BJ (cell line): ENCODE data around the gene CDX2. TPM values are rescaled to one million over a fixed set of nuclear protein-coding genes. Genes with fewer than 3 reads are reported as not detected.

Source experiments
- CTCF ChIA-PET: fragments of 350-600 bp; formaldehyde crosslinking; extraction: SDS; loops from one replicate; lab custom pipeline; 2021; ENCODE audit warnings: antibody characterized with exemption, inconsistent platforms; lab: Yijun Ruan, JAX
- POLR2A ChIA-PET: fragments of 300-600 bp; sonication (Branson Sonifier 250); formaldehyde crosslinking; extraction: SDS; loops from one replicate; lab custom pipeline; 2021; ENCODE audit warnings: antibody characterized with exemption; lab: Charles Lee
- DNase-seq: peaks from one replicate; pipeline ENCODE4 v3.0.0-alpha.2; 2011; ENCODE audit warnings: low read depth
- H3K27me3 ChIP-seq: 2 replicates; pipeline ENCODE4 v1.6.0; 2011; ENCODE audit warnings: low read length; ENCODE audit not compliant: control insufficient read depth, insufficient read depth
- H3K36me3 ChIP-seq: 2 replicates; pipeline ENCODE4 v1.5.1; 2011; ENCODE audit warnings: low read length; ENCODE audit not compliant: control insufficient read depth, insufficient read depth
- H3K4me3 ChIP-seq: 2 replicates; pipeline ENCODE4 v1.5.1; 2011; ENCODE audit warnings: low read depth, mild to moderate bottlenecking, control low read depth, low read length
- polyA plus RNA-seq: library from polyadenylated mRNA; depleted of rRNA; stranded (reverse); fragments of >200 nt; gene quantifications from 2 replicates; pipeline ENCODE4 v1.2.3, GENCODE V29; 2011
- TF ChIP-seq, protein P1 (sequence below): IDR thresholded peaks from 2 replicates; pipeline ENCODE4 v1.5.1; 2011; ENCODE audit warnings: low read depth, mild to moderate bottlenecking, control low read depth, inconsistent platforms, low read length, moderate library complexity; ENCODE audit not compliant: insufficient read depth

CDX2 gene
- polyA plus RNA-seq, 1 experiment, result not detected

DNA sequence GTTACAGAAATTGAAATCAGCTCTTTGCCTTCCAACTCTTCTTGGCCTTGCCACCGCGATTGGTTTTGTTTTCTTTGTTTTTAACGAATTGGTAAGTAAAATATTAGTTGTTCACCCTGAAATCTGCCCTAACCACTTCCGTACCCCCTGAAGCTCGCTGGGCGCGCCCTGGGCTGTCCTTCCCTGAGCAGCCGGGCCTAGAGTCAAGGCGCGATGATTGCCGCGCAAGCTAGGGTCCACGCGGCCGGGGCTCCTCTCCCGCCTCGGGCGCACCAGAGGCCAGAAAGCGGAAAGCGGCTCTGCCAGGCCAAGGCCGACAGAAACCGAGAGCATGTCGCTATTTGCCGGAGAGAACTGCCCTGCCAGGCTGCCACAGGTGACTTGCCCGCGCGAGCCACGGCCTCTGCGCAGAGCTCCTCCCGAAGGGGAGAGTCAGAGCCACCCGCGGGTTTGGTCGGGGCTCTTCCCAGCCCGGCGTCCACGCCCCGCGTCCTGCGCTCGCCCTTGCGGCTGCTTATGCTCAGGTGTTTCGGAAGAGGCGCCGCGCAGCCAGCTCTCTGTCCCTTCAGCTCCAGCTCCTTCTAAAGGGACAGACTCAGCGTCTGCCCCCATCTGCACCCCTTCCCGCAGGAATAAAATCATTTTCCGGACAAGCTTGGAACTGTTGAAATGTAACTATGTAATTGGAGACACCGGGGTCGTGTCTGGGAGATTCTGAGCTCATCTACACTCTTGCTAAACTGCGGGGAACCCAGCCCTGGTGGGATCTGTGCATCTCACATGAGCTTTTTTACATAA is 6.6 kb upstream of the CDX2 start:
- Histone ChIP-seq H3K4me3 (no peak overlapping the region), H3K27me3 (peaks cover 76% of the 10 kb centered on the region), H3K36me3 (no peaks in the 10 kb centered on the region)
- POLR2A ChIA-PET, result interaction anchor here (0.5 kb wide), 1 partner anchor 13 kb away, joined by 3 read pairs; no protein-coding TSS in a partner anchor
- DNase-seq, result no peak
- CTCF ChIA-PET, result interaction anchor here (1.0 to 14.3 kb wide), 5 partner anchors 9 to 614 kb away, joined by 3 to 178 read pairs (median 9); no protein-coding TSS in a partner anchor
- TF ChIP-seq, protein P1, sequence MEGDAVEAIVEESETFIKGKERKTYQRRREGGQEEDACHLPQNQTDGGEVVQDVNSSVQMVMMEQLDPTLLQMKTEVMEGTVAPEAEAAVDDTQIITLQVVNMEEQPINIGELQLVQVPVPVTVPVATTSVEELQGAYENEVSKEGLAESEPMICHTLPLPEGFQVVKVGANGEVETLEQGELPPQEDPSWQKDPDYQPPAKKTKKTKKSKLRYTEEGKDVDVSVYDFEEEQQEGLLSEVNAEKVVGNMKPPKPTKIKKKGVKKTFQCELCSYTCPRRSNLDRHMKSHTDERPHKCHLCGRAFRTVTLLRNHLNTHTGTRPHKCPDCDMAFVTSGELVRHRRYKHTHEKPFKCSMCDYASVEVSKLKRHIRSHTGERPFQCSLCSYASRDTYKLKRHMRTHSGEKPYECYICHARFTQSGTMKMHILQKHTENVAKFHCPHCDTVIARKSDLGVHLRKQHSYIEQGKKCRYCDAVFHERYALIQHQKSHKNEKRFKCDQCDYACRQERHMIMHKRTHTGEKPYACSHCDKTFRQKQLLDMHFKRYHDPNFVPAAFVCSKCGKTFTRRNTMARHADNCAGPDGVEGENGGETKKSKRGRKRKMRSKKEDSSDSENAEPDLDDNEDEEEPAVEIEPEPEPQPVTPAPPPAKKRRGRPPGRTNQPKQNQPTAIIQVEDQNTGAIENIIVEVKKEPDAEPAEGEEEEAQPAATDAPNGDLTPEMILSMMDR, result no peak

DNA sequence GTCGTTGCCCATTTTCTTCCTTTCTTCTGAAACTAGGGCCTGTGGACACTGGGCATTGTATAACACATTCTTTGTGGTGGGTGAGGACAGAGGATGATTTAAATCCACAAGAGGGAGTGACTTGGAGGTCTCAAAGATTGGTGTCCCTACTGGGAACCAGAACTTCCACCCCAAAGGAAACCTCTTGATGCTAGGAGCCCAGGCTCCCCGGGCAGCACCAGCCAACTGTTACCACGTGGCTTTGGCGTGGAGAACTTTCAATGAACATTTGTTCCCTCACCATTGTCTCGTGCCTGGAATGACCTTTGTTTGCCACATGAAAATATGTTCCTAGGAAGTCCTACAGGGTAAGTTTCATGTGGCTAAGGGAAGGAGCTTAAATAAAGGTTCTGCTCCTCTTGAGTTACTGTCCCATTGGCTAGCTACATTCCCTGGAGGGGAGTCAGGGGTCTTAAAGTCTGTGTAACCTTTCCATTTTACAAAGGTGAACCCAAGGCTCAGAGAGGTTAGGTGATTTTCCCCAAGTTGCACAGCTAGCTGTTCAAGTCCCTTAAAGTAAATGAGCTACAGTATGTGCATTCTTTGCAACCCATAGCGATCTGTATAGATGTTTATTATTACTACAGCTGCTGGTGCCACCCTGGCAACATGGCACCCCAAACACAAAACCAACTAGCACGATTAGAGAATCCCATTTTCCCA is 5.0 kb upstream of the CDX2 start:
- Histone ChIP-seq H3K36me3 (no peaks in the 10 kb centered on the region), H3K4me3 (no peak overlapping the region), H3K27me3 (peaks cover 72% of the 10 kb centered on the region)
- DNase-seq, result no peak
- CTCF ChIA-PET, result interaction anchor here (1.2 to 14.3 kb wide), 3 partner anchors 11 to 146 kb away, joined by 3 to 178 read pairs (median 9); no protein-coding TSS in a partner anchor
- TF ChIP-seq, protein P1, result no peak
- POLR2A ChIA-PET, result no interaction called here

DNA sequence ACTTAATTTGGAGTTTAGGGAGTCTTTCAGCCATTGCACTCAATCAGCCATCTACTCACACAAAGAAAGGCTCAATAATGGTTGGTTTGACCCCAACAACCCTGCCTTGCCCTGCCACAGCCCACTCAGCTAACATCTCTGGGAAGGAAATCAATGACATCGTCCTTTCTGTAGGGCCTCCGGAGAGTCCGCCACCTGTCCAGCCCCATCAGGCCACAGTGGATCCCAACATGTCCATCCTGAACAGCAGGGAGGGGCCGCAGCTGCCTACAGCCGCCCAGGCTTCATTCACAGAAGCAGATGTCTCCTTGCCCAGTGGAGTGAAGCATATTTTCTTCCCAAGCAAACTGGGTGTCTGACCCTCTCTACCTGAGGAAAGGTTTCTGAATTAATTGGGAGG is 4.2 kb upstream of the CDX2 start:
- H3K27me3 ChIP-seq, result peaks cover 74% of the 10 kb centered on the region
- ChIA-PET POLR2A (no interaction called here), CTCF (interaction anchor here (0.6 to 0.9 kb wide), 2 partner anchors 134 to 147 kb away, joined by 3 read pairs; no protein-coding TSS in a partner anchor)
- no peak for DNase-seq
- TF ChIP-seq, protein P1, result no peak
- no peaks in the 10 kb centered on the region for H3K36me3 ChIP-seq
- no peak overlapping the region for H3K4me3 ChIP-seq

DNA sequence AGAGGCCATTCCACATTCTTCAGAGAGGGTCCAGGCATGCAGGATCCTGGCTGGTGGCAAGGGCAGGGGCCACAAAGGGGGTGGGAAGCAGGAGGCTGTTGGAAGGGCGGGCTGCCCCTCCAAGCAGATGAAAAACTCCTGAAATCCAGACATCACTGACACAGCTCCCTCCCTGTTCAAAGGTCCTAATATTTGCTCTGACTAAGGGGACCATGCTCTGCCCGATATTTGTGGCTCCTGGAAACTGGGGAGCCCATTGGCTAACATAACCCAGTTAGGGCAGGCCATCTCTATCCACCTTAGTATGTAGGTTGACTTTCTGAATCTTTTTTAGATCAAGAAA is 3.3 kb upstream of the CDX2 start:
- H3K4me3 ChIP-seq, result no peak overlapping the region
- CTCF ChIA-PET, result no interaction called here
- H3K36me3 ChIP-seq, result no peaks in the 10 kb centered on the region
- no peak for DNase-seq
- POLR2A ChIA-PET, result no interaction called here
- TF ChIP-seq, protein P1, result no peak
- peaks cover 78% of the 10 kb centered on the region for H3K27me3 ChIP-seq
